ENCODE results near the gene MTHFD2. TPM values are rescaled to one million over a fixed set of nuclear protein-coding genes. Genes with fewer than 3 reads are reported as not detected.

MTHFD2 gene
- polyA plus RNA-seq, 6 donors from 2014 or later: 1.4 to 8.0 (median 4.6) TPM

GRCh38 chr2:74249406-74250122, 51.1 kb downstream of the MTHFD2 start:
- Mint-ChIP-seq H3K4me1 (peaks cover 3 to 4% (median 3%) of the 10 kb centered on the region in 3 donors), H3K27me3 (no peaks in the 10 kb centered on the region), H3K4me3 (no peak overlapping the region), H3K36me3 (peaks cover 4 to 6% of the 10 kb centered on the region in 2 donors), H3K9me3 (no peaks in the 10 kb centered on the region), H3K27ac (peak overlapping the region in 3 of 6 donors; percentile 79 to 96 (median 91))
- ATAC-seq (ENCODE audit: low read depth in 2 of 2): no peak
- DNase-seq: no peak

- H3K36me3 Mint-ChIP-seq: peaks cover 6 to 8% of the 10 kb centered on the region in 2 donors
- H3K27ac Mint-ChIP-seq: no peak overlapping the region
These were observed 51.8 kb downstream of the MTHFD2 start for GRCh38 chr2:74250189-74250631.

GRCh38 chr2:74252036-74252435, 53.6 kb downstream of the MTHFD2 start:
- Mint-ChIP-seq H3K4me1 (peaks cover 3 to 4% (median 3%) of the 10 kb centered on the region in 3 donors), H3K9me3 (no peaks in the 10 kb centered on the region), H3K36me3 (peaks cover 6 to 8% of the 10 kb centered on the region in 2 donors), H3K27ac (no peak overlapping the region), H3K4me3 (no peak overlapping the region), H3K27me3 (no peaks in the 10 kb centered on the region)
- DNase-seq (no peak), ATAC-seq (ENCODE audit: low read depth in 2 of 2) (no peak)

More at GRCh38 chr2:74250189-74250631, 51.8 kb downstream of the MTHFD2 start:
- DNase-seq (peak; percentile 32), ATAC-seq (ENCODE audit: low read depth in 2 of 2) (peak; percentile 41 to 64)
- Mint-ChIP-seq H3K9me3 (no peaks in the 10 kb centered on the region), H3K27me3 (no peaks in the 10 kb centered on the region), H3K4me1 (peaks cover 3 to 4% (median 3%) of the 10 kb centered on the region in 3 donors), H3K4me3 (no peak overlapping the region)

- Mint-ChIP-seq H3K27ac (peak overlapping the region in 1 of 6 donors; percentile 76), H3K36me3 (peaks cover 6 to 8% of the 10 kb centered on the region in 2 donors)
These were observed 54.4 kb downstream of the MTHFD2 start for GRCh38 chr2:74252862-74253261.

GRCh38 chr2:74253306-74253970, 55.0 kb downstream of the MTHFD2 start:
- Mint-ChIP-seq H3K27ac (no peak overlapping the region), H3K4me3 (no peak overlapping the region), H3K36me3 (peaks cover 6 to 8% of the 10 kb centered on the region in 2 donors), H3K9me3 (no peaks in the 10 kb centered on the region), H3K4me1 (peaks cover 3 to 4% (median 3%) of the 10 kb centered on the region in 3 donors), H3K27me3 (no peaks in the 10 kb centered on the region)
- ATAC-seq (ENCODE audit: low read depth in 2 of 2) (no peak), DNase-seq (no peak)

More at GRCh38 chr2:74252862-74253261, 54.4 kb downstream of the MTHFD2 start:
- DNase-seq (no peak), ATAC-seq (ENCODE audit: low read depth in 2 of 2) (no peak)
- H3K4me3 Mint-ChIP-seq: no peak overlapping the region
- H3K27me3 Mint-ChIP-seq: no peaks in the 10 kb centered on the region
- H3K9me3 Mint-ChIP-seq: no peaks in the 10 kb centered on the region
- peaks cover 3 to 4% (median 3%) of the 10 kb centered on the region in 3 donors for H3K4me1 Mint-ChIP-seq

GRCh38 chr2:74253971-74254310, 55.5 kb downstream of the MTHFD2 start:
- Mint-ChIP-seq H3K27ac (peak overlapping the region in 1 of 6 donors; percentile 63), H3K4me1 (peaks cover 3 to 4% (median 3%) of the 10 kb centered on the region in 3 donors), H3K36me3 (peaks cover 6 to 8% of the 10 kb centered on the region in 2 donors), H3K9me3 (no peaks in the 10 kb centered on the region), H3K27me3 (no peaks in the 10 kb centered on the region), H3K4me3 (no peak overlapping the region)
- DNase-seq (no peak), ATAC-seq (ENCODE audit: low read depth in 2 of 2) (no peak)

- H3K27ac Mint-ChIP-seq: no peak overlapping the region
- no peak overlapping the region for H3K4me3 Mint-ChIP-seq
- no peaks in the 10 kb centered on the region for H3K9me3 Mint-ChIP-seq
- H3K4me1 Mint-ChIP-seq: no peaks in the 10 kb centered on the region
- no peak for ATAC-seq (ENCODE audit: low read depth in 2 of 2)
- H3K27me3 Mint-ChIP-seq: no peaks in the 10 kb centered on the region
- peaks cover 6 to 8% of the 10 kb centered on the region in 2 donors for H3K36me3 Mint-ChIP-seq
- DNase-seq: no peak
These were observed 57.3 kb downstream of the MTHFD2 start for GRCh38 chr2:74255660-74256213.

- DNase-seq (no peak), ATAC-seq (ENCODE audit: low read depth in 2 of 2) (no peak)
- Mint-ChIP-seq H3K36me3 (peaks cover 4 to 7% of the 10 kb centered on the region in 2 donors), H3K4me3 (no peak overlapping the region), H3K9me3 (no peaks in the 10 kb centered on the region), H3K4me1 (no peaks in the 10 kb centered on the region), H3K27me3 (no peaks in the 10 kb centered on the region), H3K27ac (no peak overlapping the region)
These were observed 60.8 kb downstream of the MTHFD2 start for GRCh38 chr2:74259191-74259590.

- Mint-ChIP-seq H3K36me3 (peaks cover 0 to 2% of the 10 kb centered on the region in 2 donors), H3K27me3 (no peaks in the 10 kb centered on the region), H3K27ac (no peak overlapping the region), H3K4me1 (no peaks in the 10 kb centered on the region), H3K4me3 (no peak overlapping the region), H3K9me3 (no peaks in the 10 kb centered on the region)
- ATAC-seq (ENCODE audit: low read depth in 2 of 2): no peak
- no peak for DNase-seq
These were observed 61.3 kb downstream of the MTHFD2 start for GRCh38 chr2:74259733-74260132.

- Mint-ChIP-seq H3K9me3 (no peaks in the 10 kb centered on the region), H3K36me3 (no peaks in the 10 kb centered on the region), H3K27me3 (no peaks in the 10 kb centered on the region), H3K4me3 (no peak overlapping the region), H3K4me1 (no peaks in the 10 kb centered on the region), H3K27ac (no peak overlapping the region)
- DNase-seq: no peak
- no peak for ATAC-seq (ENCODE audit: low read depth in 2 of 2)
These were observed 62.1 kb downstream of the MTHFD2 start for GRCh38 chr2:74260495-74260894.

- H3K4me3 Mint-ChIP-seq: no peak overlapping the region
- no peaks in the 10 kb centered on the region for H3K4me1 Mint-ChIP-seq
- no peaks in the 10 kb centered on the region for H3K27me3 Mint-ChIP-seq
- no peaks in the 10 kb centered on the region for H3K36me3 Mint-ChIP-seq
- DNase-seq (no peak), ATAC-seq (ENCODE audit: low read depth in 2 of 2) (no peak)
- H3K9me3 Mint-ChIP-seq: no peaks in the 10 kb centered on the region
- H3K27ac Mint-ChIP-seq: peak overlapping the region in 1 of 6 donors; percentile 84
These were observed 62.9 kb downstream of the MTHFD2 start for GRCh38 chr2:74261204-74261864.

- H3K36me3 Mint-ChIP-seq: no peaks in the 10 kb centered on the region
- no peaks in the 10 kb centered on the region for H3K9me3 Mint-ChIP-seq
- no peaks in the 10 kb centered on the region for H3K27me3 Mint-ChIP-seq
- H3K4me1 Mint-ChIP-seq: no peaks in the 10 kb centered on the region
- no peak overlapping the region for H3K4me3 Mint-ChIP-seq
- H3K27ac Mint-ChIP-seq: no peak overlapping the region
- ATAC-seq (ENCODE audit: low read depth in 2 of 2): no peak
- no peak for DNase-seq
These were observed 64.3 kb downstream of the MTHFD2 start for GRCh38 chr2:74262681-74263080.

- Mint-ChIP-seq H3K27ac (no peak overlapping the region), H3K4me3 (no peak overlapping the region), H3K9me3 (no peaks in the 10 kb centered on the region), H3K27me3 (no peaks in the 10 kb centered on the region), H3K36me3 (no peaks in the 10 kb centered on the region), H3K4me1 (no peaks in the 10 kb centered on the region)
- ATAC-seq (ENCODE audit: low read depth in 2 of 2) (no peak), DNase-seq (no peak)
These were observed 65.9 kb downstream of the MTHFD2 start for GRCh38 chr2:74264281-74264680.
